Tibial artery (tissue), 4 donors: ENCODE measurements around the gene SSBP4.

Source experiments
- DNase-seq, 2 donors: peaks; one replicate each; pipeline ENCODE4 v3.0.0-alpha.2; 2019
- H3K27ac ChIP-seq, 2 donors: fragments of 200-600 bp; sonication (generic) in 1 of 2; 1 replicate in 1 of 2; 2 replicates in 1 of 2; pipeline ENCODE4 v1.5.1; 2018 to 2019; ENCODE audit warnings: mild to moderate bottlenecking in 1 of 2
- H3K27me3 ChIP-seq, 2 donors: fragments of 200-600 bp; sonication (generic) in 1 of 2; one replicate each; pipeline versions ENCODE4 v1.5.1 to v1.6.0; 2016 to 2019
- H3K36me3 ChIP-seq, 3 donors: fragments of 200-600 bp; sonication (generic) in 2 of 3; one replicate each; pipeline ENCODE4 v1.5.1; 2016 to 2019; ENCODE audit warnings: mild to moderate bottlenecking in 2 of 3
- H3K4me1 ChIP-seq, 4 donors: fragments of 200-600 bp; sonication (generic) in 2 of 4; 1 replicate in 3 of 4; 2 replicates in 1 of 4; pipeline ENCODE4 v1.5.1; 2016 to 2019
- H3K4me3 ChIP-seq, 2 donors: fragments of 200-600 bp; sonication (generic) in 1 of 2; 1 replicate in 1 of 2; 2 replicates in 1 of 2; pipeline ENCODE4 v1.5.1; 2018 to 2019; ENCODE audit warnings: mild to moderate bottlenecking in 2 of 2
- H3K9me3 ChIP-seq, 3 donors: fragments of 200-600 bp; sonication (generic) in 1 of 3; one replicate each; pipeline ENCODE4 v1.5.1; 2016 to 2019
- CTCF ChIP-seq, 2 experiments: fragments of 200-600 bp in 1 of 2; fragments of 450-650 bp in 1 of 2; IDR thresholded peaks; one replicate each; pipeline ENCODE4 v1.5.1; 2017 to 2019; ENCODE audit warnings: antibody characterized with exemption in 2 of 2, mild to moderate bottlenecking in 1 of 2, moderate library complexity in 1 of 2
- intact Hi-C: fragments of 100-400 bp; cut with DNase I; formaldehyde crosslinking; loops from one replicate; pipeline ENCODE4 v1.15.0; 2023; ENCODE audit warnings: low total_unique reads

The SSBP4 gene

GRCh38 chr19:18470787-18471186 lies 51.6 kb downstream of the SSBP4 start:
- TF ChIP-seq CTCF (IDR thresholded peaks at IDR 0.05): no peak
- Histone ChIP-seq H3K9me3 (no peaks in the 10 kb centered on the region), H3K27me3 (no peaks in the 10 kb centered on the region), H3K36me3 (peaks cover 0 to 29% (median 15%) of the 10 kb centered on the region in 3 donors), H3K27ac (no peak overlapping the region), H3K4me3 (no peak overlapping the region), H3K4me1 (peaks cover 5 to 72% (median 45%) of the 10 kb centered on the region in 4 donors)
- intact Hi-C loops: no loop called here
- DNase-seq: no peak

- DNase-seq: no peak
Measured at GRCh38 chr19:18473003-18473705, 54.0 kb downstream of the SSBP4 start.

GRCh38 chr19:18473706-18474087 lies 54.5 kb downstream of the SSBP4 start:
- no peak overlapping the region for H3K27ac ChIP-seq
- TF ChIP-seq CTCF (IDR thresholded peaks at IDR 0.05): no peak
- peaks cover 0 to 74% (median 44%) of the 10 kb centered on the region in 4 donors for H3K4me1 ChIP-seq
- intact Hi-C loops: no loop called here
- H3K36me3 ChIP-seq: peaks cover 0 to 34% (median 15%) of the 10 kb centered on the region in 3 donors
- no peaks in the 10 kb centered on the region for H3K27me3 ChIP-seq
- DNase-seq: no peak
- no peaks in the 10 kb centered on the region for H3K9me3 ChIP-seq
- H3K4me3 ChIP-seq: no peak overlapping the region

More at GRCh38 chr19:18473003-18473705, 54.0 kb downstream of the SSBP4 start:
- H3K27me3 ChIP-seq: no peaks in the 10 kb centered on the region
- no peak overlapping the region for H3K27ac ChIP-seq
- H3K9me3 ChIP-seq: no peaks in the 10 kb centered on the region
- no peak overlapping the region for H3K4me3 ChIP-seq
- H3K36me3 ChIP-seq: peaks cover 0 to 34% (median 15%) of the 10 kb centered on the region in 3 donors
- no peak for TF ChIP-seq CTCF (IDR thresholded peaks at IDR 0.05)
- intact Hi-C loops: no loop called here
- H3K4me1 ChIP-seq: peaks cover 0 to 74% (median 41%) of the 10 kb centered on the region in 4 donors

GRCh38 chr19:18474366-18474887 lies 55.2 kb downstream of the SSBP4 start:
- Histone ChIP-seq H3K9me3 (no peaks in the 10 kb centered on the region), H3K27ac (no peak overlapping the region), H3K36me3 (peaks cover 0 to 34% (median 15%) of the 10 kb centered on the region in 3 donors), H3K4me3 (no peak overlapping the region), H3K4me1 (peaks cover 0 to 74% (median 47%) of the 10 kb centered on the region in 4 donors), H3K27me3 (no peaks in the 10 kb centered on the region)
- no peak for DNase-seq
- no peak for TF ChIP-seq CTCF (IDR thresholded peaks at IDR 0.05)
- intact Hi-C loops: no loop called here

GRCh38 chr19:18475004-18475453 lies 55.8 kb downstream of the SSBP4 start:
- no peak overlapping the region for H3K27ac ChIP-seq
- H3K36me3 ChIP-seq: peaks cover 0 to 34% (median 15%) of the 10 kb centered on the region in 3 donors
- no peak for DNase-seq
- TF ChIP-seq CTCF (IDR thresholded peaks at IDR 0.05): no peak
- H3K4me1 ChIP-seq: peaks cover 0 to 74% (median 46%) of the 10 kb centered on the region in 4 donors
- no peak overlapping the region for H3K4me3 ChIP-seq
- intact Hi-C loops: no loop called here
- H3K9me3 ChIP-seq: no peaks in the 10 kb centered on the region
- H3K27me3 ChIP-seq: no peaks in the 10 kb centered on the region
